BJ (cell line): Measurements from ENCODE around the gene PHLPP1. TPM values are rescaled to one million over a fixed set of nuclear protein-coding genes. Genes with fewer than 3 reads are reported as not detected.

Experiments
- CTCF ChIA-PET: fragments of 350-600 bp; formaldehyde crosslinking; extraction: SDS; loops from one replicate; lab custom pipeline; 2021; ENCODE audit warnings: antibody characterized with exemption, inconsistent platforms; lab: Yijun Ruan, JAX
- POLR2A ChIA-PET: fragments of 300-600 bp; sonication (Branson Sonifier 250); formaldehyde crosslinking; extraction: SDS; loops from one replicate; lab custom pipeline; 2021; ENCODE audit warnings: antibody characterized with exemption; lab: Charles Lee
- DNase-seq: peaks from one replicate; pipeline ENCODE4 v3.0.0-alpha.2; 2011; ENCODE audit warnings: low read depth
- H3K27me3 ChIP-seq: 2 replicates; pipeline ENCODE4 v1.6.0; 2011; ENCODE audit warnings: low read length; ENCODE audit not compliant: control insufficient read depth, insufficient read depth
- H3K36me3 ChIP-seq: 2 replicates; pipeline ENCODE4 v1.5.1; 2011; ENCODE audit warnings: low read length; ENCODE audit not compliant: control insufficient read depth, insufficient read depth
- H3K4me3 ChIP-seq: 2 replicates; pipeline ENCODE4 v1.5.1; 2011; ENCODE audit warnings: low read depth, mild to moderate bottlenecking, control low read depth, low read length
- polyA plus RNA-seq: library from polyadenylated mRNA; depleted of rRNA; stranded (reverse); fragments of >200 nt; gene quantifications from 2 replicates; pipeline ENCODE4 v1.2.3, GENCODE V29; 2011
- TF ChIP-seq, protein P1 (sequence below): IDR thresholded peaks from 2 replicates; pipeline ENCODE4 v1.5.1; 2011; ENCODE audit warnings: low read depth, mild to moderate bottlenecking, control low read depth, inconsistent platforms, low read length, moderate library complexity; ENCODE audit not compliant: insufficient read depth

The PHLPP1 gene
- polyA plus RNA-seq, 1 experiment, result 4.0 TPM

DNA sequence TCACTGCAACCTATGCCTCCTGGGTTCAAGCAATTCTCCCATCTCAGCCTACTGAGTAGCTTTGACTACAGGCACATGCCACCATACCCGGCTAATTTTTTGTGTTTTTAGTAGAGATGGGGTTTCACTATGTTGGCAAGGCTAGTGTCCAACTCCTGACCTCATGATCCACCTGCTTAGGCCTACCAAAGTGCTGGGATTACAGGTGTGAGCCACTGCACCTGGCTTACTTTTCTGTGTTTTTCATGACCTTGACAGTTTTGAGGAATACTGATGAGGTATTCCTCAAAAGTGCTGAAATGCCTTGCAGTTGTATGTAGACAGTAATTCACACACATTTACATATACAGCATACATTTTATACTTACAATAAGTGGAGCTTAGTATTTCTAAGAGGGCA is 126.1 kb downstream of the PHLPP1 start:
- TF ChIP-seq, protein P1, sequence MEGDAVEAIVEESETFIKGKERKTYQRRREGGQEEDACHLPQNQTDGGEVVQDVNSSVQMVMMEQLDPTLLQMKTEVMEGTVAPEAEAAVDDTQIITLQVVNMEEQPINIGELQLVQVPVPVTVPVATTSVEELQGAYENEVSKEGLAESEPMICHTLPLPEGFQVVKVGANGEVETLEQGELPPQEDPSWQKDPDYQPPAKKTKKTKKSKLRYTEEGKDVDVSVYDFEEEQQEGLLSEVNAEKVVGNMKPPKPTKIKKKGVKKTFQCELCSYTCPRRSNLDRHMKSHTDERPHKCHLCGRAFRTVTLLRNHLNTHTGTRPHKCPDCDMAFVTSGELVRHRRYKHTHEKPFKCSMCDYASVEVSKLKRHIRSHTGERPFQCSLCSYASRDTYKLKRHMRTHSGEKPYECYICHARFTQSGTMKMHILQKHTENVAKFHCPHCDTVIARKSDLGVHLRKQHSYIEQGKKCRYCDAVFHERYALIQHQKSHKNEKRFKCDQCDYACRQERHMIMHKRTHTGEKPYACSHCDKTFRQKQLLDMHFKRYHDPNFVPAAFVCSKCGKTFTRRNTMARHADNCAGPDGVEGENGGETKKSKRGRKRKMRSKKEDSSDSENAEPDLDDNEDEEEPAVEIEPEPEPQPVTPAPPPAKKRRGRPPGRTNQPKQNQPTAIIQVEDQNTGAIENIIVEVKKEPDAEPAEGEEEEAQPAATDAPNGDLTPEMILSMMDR, result no peak
- POLR2A ChIA-PET, result no interaction called here
- CTCF ChIA-PET, result no interaction called here
- no peaks in the 10 kb centered on the region for H3K27me3 ChIP-seq
- no peak for DNase-seq
- H3K36me3 ChIP-seq, result no peaks in the 10 kb centered on the region
- no peak overlapping the region for H3K4me3 ChIP-seq

DNA sequence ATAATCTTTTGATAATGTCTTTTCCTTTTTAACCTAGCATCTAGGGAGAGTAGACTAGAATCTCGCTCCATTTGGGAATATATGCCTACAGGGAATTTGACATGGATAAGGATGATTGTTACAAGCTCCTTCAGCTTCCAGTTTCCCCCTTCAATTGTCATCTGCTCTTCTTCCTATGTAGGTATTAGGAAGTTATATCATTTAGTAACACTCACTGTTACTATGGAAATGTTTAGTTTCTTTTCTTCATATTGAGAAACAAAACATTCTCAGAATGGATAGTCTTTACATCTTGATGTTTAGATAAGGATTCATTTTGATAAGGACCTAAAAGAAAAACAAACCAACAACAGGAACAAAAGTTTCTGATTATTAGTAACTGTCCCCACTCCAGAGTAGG is 127.6 kb downstream of the PHLPP1 start:
- no peaks in the 10 kb centered on the region for H3K36me3 ChIP-seq
- no peak for DNase-seq
- H3K4me3 ChIP-seq, result no peak overlapping the region
- H3K27me3 ChIP-seq, result no peaks in the 10 kb centered on the region
- ChIA-PET POLR2A (no interaction called here), CTCF (no interaction called here)
- TF ChIP-seq, protein P1, result no peak

DNA sequence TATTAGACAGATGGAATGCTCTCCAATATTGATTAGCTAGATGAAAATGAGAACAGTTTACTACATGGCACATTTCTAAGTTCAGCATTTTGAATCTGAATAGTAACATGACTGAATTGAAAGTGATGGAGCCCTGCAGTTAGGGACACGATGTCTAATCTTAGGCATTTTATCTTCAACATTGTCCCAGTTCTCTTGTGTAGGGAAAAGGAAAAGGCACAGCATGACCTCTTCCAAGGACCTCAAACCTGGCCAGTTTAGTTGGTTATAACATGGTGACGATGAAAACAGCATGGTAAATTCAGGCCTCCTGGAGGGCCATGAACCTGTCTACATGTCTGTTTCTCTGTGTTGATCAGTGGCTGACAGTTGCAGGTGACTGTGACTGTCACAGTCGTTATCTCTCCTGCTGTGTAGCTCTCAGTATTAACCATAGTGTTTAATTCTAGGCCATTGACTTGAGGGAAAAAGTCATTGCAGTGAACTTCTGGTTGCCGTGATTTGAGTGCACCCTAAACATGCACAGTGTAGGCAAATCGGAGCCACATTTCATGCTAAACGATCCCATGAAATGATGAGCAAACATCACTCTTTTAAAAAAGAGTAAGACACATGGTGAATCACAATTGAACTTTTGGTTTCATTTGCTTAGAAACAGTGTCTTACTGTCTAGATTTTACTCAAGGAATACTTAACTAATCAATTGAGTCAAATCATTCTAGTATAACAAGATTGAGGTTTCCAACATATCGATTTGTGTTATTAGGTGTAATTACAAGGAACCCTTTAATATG is 129.7 kb downstream of the PHLPP1 start:
- ChIA-PET CTCF (no interaction called here), POLR2A (no interaction called here)
- TF ChIP-seq, protein P1, result no peak
- H3K36me3 ChIP-seq, result no peaks in the 10 kb centered on the region
- H3K27me3 ChIP-seq, result no peaks in the 10 kb centered on the region
- DNase-seq, result no peak
- H3K4me3 ChIP-seq, result no peak overlapping the region

DNA sequence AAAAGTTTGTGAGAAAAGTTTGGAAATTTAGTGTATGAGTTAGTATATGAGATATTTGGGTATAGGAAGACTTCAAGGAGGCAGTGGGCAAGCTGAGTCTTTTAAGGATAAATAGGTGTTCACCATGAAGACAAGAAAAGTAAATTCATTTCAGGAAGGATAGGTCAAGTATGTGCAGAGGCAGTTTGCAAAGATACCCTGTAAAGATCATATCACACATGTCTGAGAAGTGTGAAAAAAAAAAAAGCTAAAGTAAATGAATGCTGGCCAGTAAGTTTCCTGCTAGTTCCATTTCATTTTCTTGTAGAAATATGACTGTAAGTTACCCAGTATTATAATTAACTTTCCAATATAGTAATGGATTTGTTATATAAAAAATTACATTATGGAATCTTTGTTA is 131.0 kb downstream of the PHLPP1 start:
- POLR2A ChIA-PET, result no interaction called here

DNA sequence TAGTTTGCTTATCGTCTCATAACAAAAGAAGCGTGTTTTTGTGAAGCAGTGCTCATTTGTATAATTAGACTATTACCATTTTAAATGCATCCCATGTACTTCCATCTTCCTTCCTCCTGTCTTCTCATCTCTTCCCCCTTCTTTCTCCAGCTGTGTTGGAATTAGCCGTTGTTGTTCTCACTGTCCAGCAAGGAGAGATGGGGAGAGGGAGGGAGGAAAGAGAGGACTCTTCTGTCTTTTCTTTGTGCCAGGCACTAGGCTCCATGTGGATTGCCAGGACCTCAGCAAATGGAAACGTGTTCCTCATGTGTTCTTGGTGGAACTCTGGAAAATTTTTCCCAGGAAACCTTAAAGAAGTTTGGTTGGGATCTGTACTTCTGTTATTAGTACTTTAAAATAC is 131.7 kb downstream of the PHLPP1 start:
- H3K36me3 ChIP-seq, result no peaks in the 10 kb centered on the region
- ChIA-PET CTCF (no interaction called here), POLR2A (no interaction called here)
- H3K27me3 ChIP-seq, result no peaks in the 10 kb centered on the region
- no peak for DNase-seq
- no peak overlapping the region for H3K4me3 ChIP-seq
- TF ChIP-seq, protein P1, result no peak

More for the DNA sequence above, 131.0 kb downstream of the PHLPP1 start:
- H3K27me3 ChIP-seq, result no peaks in the 10 kb centered on the region
- TF ChIP-seq, protein P1, result no peak
- no peaks in the 10 kb centered on the region for H3K36me3 ChIP-seq
- CTCF ChIA-PET, result no interaction called here
- DNase-seq, result no peak
- no peak overlapping the region for H3K4me3 ChIP-seq
